ENCODE results near the gene ZFP64. TPM values are rescaled to one million over a fixed set of nuclear protein-coding genes. Genes with fewer than 3 reads are reported as not detected.
"Not testable (repeated sequence)": the region's sequence is repeated elsewhere in the genome, so short reads cannot be mapped to it uniquely, and the experiment has no call there.

The ZFP64 gene
- total and polyA plus RNA-seq, 5 donors from 2014 or later = 6.7 to 14.9 (median 8.3) TPM

DNA sequence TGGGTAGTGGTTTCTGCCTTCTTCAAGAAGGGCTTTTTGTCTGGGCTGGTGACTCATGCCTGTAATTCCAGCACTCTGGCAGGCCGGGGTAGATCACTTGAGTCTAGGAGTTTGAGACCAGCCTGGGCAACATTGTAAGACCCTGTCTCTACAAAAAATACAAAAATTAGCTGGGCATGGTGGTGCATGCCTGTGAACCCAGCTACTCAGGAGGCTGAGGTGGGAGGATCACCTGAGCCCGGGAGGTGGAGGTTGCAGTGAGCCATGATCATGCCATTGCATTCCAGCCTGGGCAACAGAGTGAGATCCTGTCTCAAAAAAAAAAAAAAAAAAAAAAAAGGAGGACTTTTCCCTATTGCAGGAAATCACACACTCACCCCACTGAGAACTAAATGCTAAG is 57.9 kb downstream of the ZFP64 start:
- not testable (repeated sequence) for H3K9me3 ChIP-seq (ENCODE audit: control insufficient read depth in 2 of 2, low read length in 2 of 2); H3K4me3 ChIP-seq (ENCODE audit: low read depth, low read length); H3K36me3 Mint-ChIP-seq; H3K27ac Mint-ChIP-seq; DNase-seq; H3K9me3 Mint-ChIP-seq; H3K27me3 ChIP-seq (ENCODE audit: control insufficient read depth, insufficient read depth, low read length); H3K27me3 Mint-ChIP-seq; H3K4me1 ChIP-seq (ENCODE audit: control insufficient read depth, insufficient read depth, low read length, poor library complexity, severe bottlenecking); H3K36me3 ChIP-seq (ENCODE audit: control insufficient read depth, insufficient read depth, low read length); H3K4me1 Mint-ChIP-seq; H3K27ac ChIP-seq (ENCODE audit: insufficient read depth, low read length, poor library complexity, severe bottlenecking); H3K4me3 Mint-ChIP-seq; ATAC-seq (ENCODE audit: low read depth in 2 of 2)

GRCh38 chr20:52132337-52132736 is 59.2 kb downstream of the ZFP64 start:
- no peaks in the 10 kb centered on the region for H3K9me3 ChIP-seq (ENCODE audit: control insufficient read depth in 2 of 2, low read length in 2 of 2)
- DNase-seq (no peak), ATAC-seq (ENCODE audit: low read depth in 2 of 2) (no peak)
- no peak overlapping the region for H3K27ac ChIP-seq (ENCODE audit: insufficient read depth, low read length, poor library complexity, severe bottlenecking)
- Mint-ChIP-seq H3K4me1 (peaks cover 0 to 2% (median 1%) of the 10 kb centered on the region in 4 donors), H3K9me3 (no peaks in the 10 kb centered on the region), H3K27ac (peak overlapping the region in 1 of 3 donors; percentile 29), H3K27me3 (no peaks in the 10 kb centered on the region), H3K4me3 (no peak overlapping the region), H3K36me3 (no peaks in the 10 kb centered on the region)
- H3K4me3 ChIP-seq (ENCODE audit: low read depth, low read length) = no peak overlapping the region
- no peaks in the 10 kb centered on the region for H3K27me3 ChIP-seq (ENCODE audit: control insufficient read depth, insufficient read depth, low read length)
- no peaks in the 10 kb centered on the region for H3K36me3 ChIP-seq (ENCODE audit: control insufficient read depth, insufficient read depth, low read length)
- H3K4me1 ChIP-seq (ENCODE audit: control insufficient read depth, insufficient read depth, low read length, poor library complexity, severe bottlenecking) = no peaks in the 10 kb centered on the region

- Mint-ChIP-seq H3K9me3 (no peaks in the 10 kb centered on the region), H3K36me3 (no peaks in the 10 kb centered on the region), H3K27ac (no peak overlapping the region), H3K27me3 (no peaks in the 10 kb centered on the region), H3K4me3 (no peak overlapping the region), H3K4me1 (peaks cover 0 to 2% (median 1%) of the 10 kb centered on the region in 4 donors)
- Histone ChIP-seq H3K27ac (ENCODE audit: insufficient read depth, low read length, poor library complexity, severe bottlenecking) (no peak overlapping the region), H3K27me3 (ENCODE audit: control insufficient read depth, insufficient read depth, low read length) (no peaks in the 10 kb centered on the region), H3K36me3 (ENCODE audit: control insufficient read depth, insufficient read depth, low read length) (no peaks in the 10 kb centered on the region), H3K9me3 (ENCODE audit: control insufficient read depth in 2 of 2, low read length in 2 of 2) (no peaks in the 10 kb centered on the region), H3K4me3 (ENCODE audit: low read depth, low read length) (no peak overlapping the region), H3K4me1 (ENCODE audit: control insufficient read depth, insufficient read depth, low read length, poor library complexity, severe bottlenecking) (no peaks in the 10 kb centered on the region)
- ATAC-seq (ENCODE audit: low read depth in 2 of 2) = no peak
- no peak for DNase-seq
Measured at GRCh38 chr20:52131048-52131643, 60.4 kb downstream of the ZFP64 start.

- H3K36me3 Mint-ChIP-seq = no peaks in the 10 kb centered on the region
- DNase-seq = no peak
- no peak overlapping the region for H3K4me3 Mint-ChIP-seq
- H3K27me3 ChIP-seq (ENCODE audit: control insufficient read depth, insufficient read depth, low read length) = no peaks in the 10 kb centered on the region
- H3K27ac ChIP-seq (ENCODE audit: insufficient read depth, low read length, poor library complexity, severe bottlenecking) = no peak overlapping the region
- H3K36me3 ChIP-seq (ENCODE audit: control insufficient read depth, insufficient read depth, low read length) = no peaks in the 10 kb centered on the region
- H3K4me1 Mint-ChIP-seq = peaks cover 0 to 2% (median 1%) of the 10 kb centered on the region in 4 donors
- H3K27ac Mint-ChIP-seq = no peak overlapping the region
- no peaks in the 10 kb centered on the region for H3K9me3 ChIP-seq (ENCODE audit: control insufficient read depth in 2 of 2, low read length in 2 of 2)
- ATAC-seq (ENCODE audit: low read depth in 2 of 2) = no peak
- H3K4me1 ChIP-seq (ENCODE audit: control insufficient read depth, insufficient read depth, low read length, poor library complexity, severe bottlenecking) = no peaks in the 10 kb centered on the region
- no peaks in the 10 kb centered on the region for H3K9me3 Mint-ChIP-seq
- H3K27me3 Mint-ChIP-seq = no peaks in the 10 kb centered on the region
- H3K4me3 ChIP-seq (ENCODE audit: low read depth, low read length) = no peak overlapping the region
Measured at GRCh38 chr20:52130406-52130805, 61.2 kb downstream of the ZFP64 start.

- H3K9me3 Mint-ChIP-seq = no peaks in the 10 kb centered on the region
- Histone ChIP-seq H3K27me3 (ENCODE audit: control insufficient read depth, insufficient read depth, low read length) (no peaks in the 10 kb centered on the region), H3K36me3 (ENCODE audit: control insufficient read depth, insufficient read depth, low read length) (no peaks in the 10 kb centered on the region), H3K9me3 (ENCODE audit: control insufficient read depth in 2 of 2, low read length in 2 of 2) (no peaks in the 10 kb centered on the region), H3K4me1 (ENCODE audit: control insufficient read depth, insufficient read depth, low read length, poor library complexity, severe bottlenecking) (no peaks in the 10 kb centered on the region), H3K4me3 (ENCODE audit: low read depth, low read length) (no peak overlapping the region), H3K27ac (ENCODE audit: insufficient read depth, low read length, poor library complexity, severe bottlenecking) (no peak overlapping the region)
- DNase-seq (no peak), ATAC-seq (ENCODE audit: low read depth in 2 of 2) (no peak)
- H3K27ac Mint-ChIP-seq = no peak overlapping the region
- H3K27me3 Mint-ChIP-seq = no peaks in the 10 kb centered on the region
- peaks cover 0 to 2% (median 1%) of the 10 kb centered on the region in 4 donors for H3K4me1 Mint-ChIP-seq
- no peak overlapping the region for H3K4me3 Mint-ChIP-seq
- H3K36me3 Mint-ChIP-seq = no peaks in the 10 kb centered on the region
Measured at GRCh38 chr20:52129611-52130010, 62.0 kb downstream of the ZFP64 start.

GRCh38 chr20:52127309-52127708 is 64.3 kb downstream of the ZFP64 start:
- no peaks in the 10 kb centered on the region for H3K9me3 ChIP-seq (ENCODE audit: control insufficient read depth in 2 of 2, low read length in 2 of 2)
- H3K27ac ChIP-seq (ENCODE audit: insufficient read depth, low read length, poor library complexity, severe bottlenecking) = no peak overlapping the region
- DNase-seq (no peak), ATAC-seq (ENCODE audit: low read depth in 2 of 2) (no peak)
- H3K9me3 Mint-ChIP-seq = no peaks in the 10 kb centered on the region
- no peaks in the 10 kb centered on the region for H3K27me3 ChIP-seq (ENCODE audit: control insufficient read depth, insufficient read depth, low read length)
- no peak overlapping the region for H3K4me3 ChIP-seq (ENCODE audit: low read depth, low read length)
- H3K36me3 Mint-ChIP-seq = peaks cover 7% of the 10 kb centered on the region
- H3K4me3 Mint-ChIP-seq = no peak overlapping the region
- H3K27me3 Mint-ChIP-seq = no peaks in the 10 kb centered on the region
- H3K36me3 ChIP-seq (ENCODE audit: control insufficient read depth, insufficient read depth, low read length) = no peaks in the 10 kb centered on the region
- no peaks in the 10 kb centered on the region for H3K4me1 ChIP-seq (ENCODE audit: control insufficient read depth, insufficient read depth, low read length, poor library complexity, severe bottlenecking)
- H3K4me1 Mint-ChIP-seq = peaks cover 0 to 2% (median 1%) of the 10 kb centered on the region in 4 donors
- no peak overlapping the region for H3K27ac Mint-ChIP-seq

- H3K36me3 Mint-ChIP-seq = peaks cover 7% of the 10 kb centered on the region
- ATAC-seq (ENCODE audit: low read depth in 2 of 2) (no peak), DNase-seq (no peak)
- H3K4me3 ChIP-seq (ENCODE audit: low read depth, low read length) = no peak overlapping the region
- no peaks in the 10 kb centered on the region for H3K36me3 ChIP-seq (ENCODE audit: control insufficient read depth, insufficient read depth, low read length)
- peaks cover 0 to 2% (median 1%) of the 10 kb centered on the region in 4 donors for H3K4me1 Mint-ChIP-seq
- H3K4me3 Mint-ChIP-seq = no peak overlapping the region
- no peaks in the 10 kb centered on the region for H3K9me3 Mint-ChIP-seq
- H3K27ac Mint-ChIP-seq = no peak overlapping the region
- no peak overlapping the region for H3K27ac ChIP-seq (ENCODE audit: insufficient read depth, low read length, poor library complexity, severe bottlenecking)
- no peaks in the 10 kb centered on the region for H3K27me3 Mint-ChIP-seq
- H3K9me3 ChIP-seq (ENCODE audit: control insufficient read depth in 2 of 2, low read length in 2 of 2) = no peaks in the 10 kb centered on the region
- H3K4me1 ChIP-seq (ENCODE audit: control insufficient read depth, insufficient read depth, low read length, poor library complexity, severe bottlenecking) = no peaks in the 10 kb centered on the region
- no peaks in the 10 kb centered on the region for H3K27me3 ChIP-seq (ENCODE audit: control insufficient read depth, insufficient read depth, low read length)
Measured at GRCh38 chr20:52124821-52125220, 66.8 kb downstream of the ZFP64 start.

- no peak overlapping the region for H3K27ac Mint-ChIP-seq
- no peak overlapping the region for H3K4me3 Mint-ChIP-seq
Measured at GRCh38 chr20:52118696-52119095, 72.9 kb downstream of the ZFP64 start.

More at GRCh38 chr20:52118696-52119095, 72.9 kb downstream of the ZFP64 start:
- Histone ChIP-seq H3K36me3 (ENCODE audit: control insufficient read depth, insufficient read depth, low read length) (no peaks in the 10 kb centered on the region), H3K4me3 (ENCODE audit: low read depth, low read length) (no peak overlapping the region), H3K4me1 (ENCODE audit: control insufficient read depth, insufficient read depth, low read length, poor library complexity, severe bottlenecking) (no peaks in the 10 kb centered on the region), H3K9me3 (ENCODE audit: control insufficient read depth in 2 of 2, low read length in 2 of 2) (no peaks in the 10 kb centered on the region), H3K27ac (ENCODE audit: insufficient read depth, low read length, poor library complexity, severe bottlenecking) (no peak overlapping the region), H3K27me3 (ENCODE audit: control insufficient read depth, insufficient read depth, low read length) (no peaks in the 10 kb centered on the region)
- Mint-ChIP-seq H3K4me1 (no peaks in the 10 kb centered on the region), H3K36me3 (peaks cover 15% of the 10 kb centered on the region), H3K9me3 (no peaks in the 10 kb centered on the region), H3K27me3 (no peaks in the 10 kb centered on the region)
- no peak for DNase-seq
- no peak for ATAC-seq (ENCODE audit: low read depth in 2 of 2)
